PC-9 (cell line): ENCODE results near the gene SLC26A4.

Source experiments
- EZH2 ChIP-seq: fragments of 200-600 bp; sonication (generic); IDR thresholded peaks from 2 replicates; pipeline ENCODE4 v1.8.0; 2017; ENCODE audit warnings: antibody characterized with exemption, low read depth
- TF ChIP-seq, protein P1 (sequence below): fragments of 200-600 bp; sonication (generic); conservative IDR thresholded peaks from 2 replicates; pipeline ENCODE4 v1.6.1; 2017; ENCODE audit warnings: mixed run types, antibody characterized with exemption, mild to moderate bottlenecking, moderate library complexity

GRCh38 chr7:107712896-107713295, 52.3 kb downstream of the SLC26A4 start:
- TF ChIP-seq, protein P1, sequence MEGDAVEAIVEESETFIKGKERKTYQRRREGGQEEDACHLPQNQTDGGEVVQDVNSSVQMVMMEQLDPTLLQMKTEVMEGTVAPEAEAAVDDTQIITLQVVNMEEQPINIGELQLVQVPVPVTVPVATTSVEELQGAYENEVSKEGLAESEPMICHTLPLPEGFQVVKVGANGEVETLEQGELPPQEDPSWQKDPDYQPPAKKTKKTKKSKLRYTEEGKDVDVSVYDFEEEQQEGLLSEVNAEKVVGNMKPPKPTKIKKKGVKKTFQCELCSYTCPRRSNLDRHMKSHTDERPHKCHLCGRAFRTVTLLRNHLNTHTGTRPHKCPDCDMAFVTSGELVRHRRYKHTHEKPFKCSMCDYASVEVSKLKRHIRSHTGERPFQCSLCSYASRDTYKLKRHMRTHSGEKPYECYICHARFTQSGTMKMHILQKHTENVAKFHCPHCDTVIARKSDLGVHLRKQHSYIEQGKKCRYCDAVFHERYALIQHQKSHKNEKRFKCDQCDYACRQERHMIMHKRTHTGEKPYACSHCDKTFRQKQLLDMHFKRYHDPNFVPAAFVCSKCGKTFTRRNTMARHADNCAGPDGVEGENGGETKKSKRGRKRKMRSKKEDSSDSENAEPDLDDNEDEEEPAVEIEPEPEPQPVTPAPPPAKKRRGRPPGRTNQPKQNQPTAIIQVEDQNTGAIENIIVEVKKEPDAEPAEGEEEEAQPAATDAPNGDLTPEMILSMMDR = no peak
- no peak for TF ChIP-seq EZH2
